ENCODE results near the gene IER3IP1.

GRCh38 chr18:47149457-47150028 is 26.6 kb downstream of the IER3IP1 start:
- TF ChIP-seq CTCF (IDR thresholded peaks at IDR 0.05), result no peak
- TF ChIP-seq POLR2A (IDR thresholded peaks at IDR 0.05), result no peak
